Measurements from ENCODE around the gene NECTIN1. TPM values are rescaled to one million over a fixed set of nuclear protein-coding genes. Genes with fewer than 3 reads are reported as not detected.

NECTIN1 gene
- total and polyA plus RNA-seq, 2 donors (not counting 3 experiments of a cell fraction or from before 2014, with no cell fraction given) = 10.8 to 23.6 TPM

- no peaks in the 10 kb centered on the region for H3K9me1 ChIP-seq (replicated peaks; ENCODE audit: control insufficient read depth, extremely low read depth, insufficient read depth, low read length)
- no TSS peak for BruUV-seq (replicated peaks)
- no peaks in the 10 kb centered on the region for H3K36me3 ChIP-seq (ENCODE audit: control insufficient read depth in 2 of 2, extremely low read depth in 1 of 2, insufficient read depth in 2 of 2, low read length in 2 of 2)
- no peak for DNase-seq (ENCODE audit: low read depth, low spot score)
- H3K9me3 ChIP-seq (replicated peaks; ENCODE audit: control insufficient read depth, insufficient read depth, low read length) = no peaks in the 10 kb centered on the region
- peak overlapping the region; percentile 59 for H3K27ac ChIP-seq (ENCODE audit: insufficient read depth, low read depth, low read length)
- H3K27me3 ChIP-seq (ENCODE audit: control insufficient read depth in 2 of 2, insufficient read depth in 2 of 2, low read length in 2 of 2) = no peaks in the 10 kb centered on the region
- H2AFZ ChIP-seq (ENCODE audit: low read depth, low read length) = no peak overlapping the region
- H3K79me2 ChIP-seq (ENCODE audit: control insufficient read depth, insufficient read depth, low read length) = no peaks in the 10 kb centered on the region
- ChIA-PET CTCF (interaction anchor here (1.8 to 2.5 kb wide), 2 partner anchors 25 to 112 kb away, joined by 10 to 11 read pairs; partner anchors contain the start of gene NECTIN1), POLR2A (no interaction called here)
- dilution Hi-C loops (cut with MboI; ENCODE audit: extremely low pct_ligation_motif_present, low sequenced_read_pairs) = no loop called here
- H3K4me3 ChIP-seq (replicated peaks in 1 of 3; ENCODE audit: insufficient read depth in 1 of 3, low read depth in 1 of 3, low read length in 3 of 3) = no peak overlapping the region
- peaks cover 44% of the 10 kb centered on the region for H3K4me1 ChIP-seq (ENCODE audit: control insufficient read depth, extremely low read depth, insufficient read depth, low read length)
- TF ChIP-seq CTCF (IDR thresholded peaks at IDR 0.05; ENCODE audit: extremely low read depth in 1 of 2, insufficient read depth in 1 of 2, low read depth in 1 of 2, low read length in 2 of 2) = no peak
- no peak for TF ChIP-seq JUN (IDR thresholded peaks at IDR 0.05; ENCODE audit: borderline replicate concordance, insufficient read depth, insufficient read length, low read depth)
- TF ChIP-seq POLR2A (IDR thresholded peaks at IDR 0.05; ENCODE audit: low read depth, low read length) = no peak
- TF ChIP-seq EZH2 (IDR thresholded peaks at IDR 0.05; ENCODE audit: borderline replicate concordance, low read depth, low read length, severe bottlenecking) = no peak
- TF ChIP-seq FOS (IDR thresholded peaks at IDR 0.05; ENCODE audit: borderline replicate concordance, insufficient read depth, low read length) = no peak
- no peak for TF ChIP-seq POLR2AphosphoS5 (IDR thresholded peaks at IDR 0.05; ENCODE audit: insufficient read depth, low read depth, low read length)
- TF ChIP-seq GATA2 (IDR thresholded peaks at IDR 0.05; ENCODE audit: insufficient read depth, insufficient read length, low read depth, low read length) = no peak
- no peak for TF ChIP-seq MYC (IDR thresholded peaks at IDR 0.05; ENCODE audit: low read depth, low read length)
- no peak for TF ChIP-seq MAX (IDR thresholded peaks at IDR 0.05; ENCODE audit: insufficient read depth, insufficient read length)
- no peak overlapping the region for H3K4me2 ChIP-seq (ENCODE audit: insufficient read depth, low read length)
- intact Hi-C loops (cut with micrococcal nuclease) = no loop called here
- FAIRE-seq = no peak
- no peak overlapping the region for H3K9ac ChIP-seq (replicated peaks; ENCODE audit: extremely low read depth, insufficient read depth, low read length)
- no peaks in the 10 kb centered on the region for H4K20me1 ChIP-seq (replicated peaks; ENCODE audit: control insufficient read depth, extremely low read depth, insufficient read depth, low read length)
Measured at GRCh38 chr11:119617340-119617713, 111.7 kb downstream of the NECTIN1 start.

Measured in endothelial cell of umbilical vein (primary cell).